Adrenal gland (tissue), 12 donors: ENCODE data around the gene BAHCC1. TPM values are rescaled to one million over a fixed set of nuclear protein-coding genes. Genes with fewer than 3 reads are reported as not detected.

Experiments used
- DNase-seq, 7 donors: peaks; one replicate each; pipeline ENCODE4 v3.0.0-alpha.2; 2019 to 2020
- H3K27ac ChIP-seq, 5 donors: fragments of 200-600 bp; sonication (generic) in 4 of 5; 1 replicate in 3 of 5; 2 replicates in 2 of 5; pipeline versions ENCODE4 v1.5.1 to v1.8.0; 2016 to 2020; ENCODE audit warnings: mild to moderate bottlenecking in 1 of 5
- H3K27me3 ChIP-seq: fragments of 200-600 bp; 2 replicates; pipeline ENCODE4 v1.8.0; 2021
- H3K36me3 ChIP-seq, 2 donors: fragments of 200-600 bp; replicated peaks in 1 of 2; 1 replicate in 1 of 2; 2 replicates in 1 of 2; pipeline versions ENCODE4 v1.5.1 to v1.8.0; 2018 to 2022
- H3K4me1 ChIP-seq, 2 donors: fragments of 200-600 bp; replicated peaks in 1 of 2; 1 replicate in 1 of 2; 2 replicates in 1 of 2; pipeline versions ENCODE4 v1.5.1 to v1.8.0; 2018 to 2021
- H3K4me3 ChIP-seq, 4 donors: fragments of 200-600 bp; sonication (generic) in 3 of 4; one replicate each; pipeline ENCODE4 v1.5.1; 2016 to 2018
- H3K9me3 ChIP-seq, 3 donors: fragments of 200-600 bp; sonication (generic) in 1 of 3; replicated peaks in 1 of 3; 1 replicate in 2 of 3; 2 replicates in 1 of 3; pipeline versions ENCODE4 v1.5.1 to v1.8.0; 2016 to 2021
- POLR2A ChIP-seq, 2 donors: fragments of 450-650 bp; IDR thresholded peaks; one replicate each; pipeline ENCODE4 v1.6.1; 2017; ENCODE audit warnings: antibody characterized with exemption in 2 of 2, mild to moderate bottlenecking in 2 of 2, moderate library complexity in 1 of 2
- WGBS, 4 donors: extraction: QIAGEN DNeasy Blood & Tissue Kit in 2 of 4; methylation state at CpG; one replicate each; pipeline versions ENCODE4 v1.1.5 to v1.1.7; 2013 to 2017; 5-methylcytosine and 5-hydroxymethylcytosine counted together
- intact Hi-C, 2 donors: fragments of 100-400 bp; cut with DNase I; formaldehyde crosslinking; loops; one replicate each; pipeline versions ENCODE4 v1.14.1 to v1.15.0; 2022 to 2023
- polyA plus RNA-seq, 3 donors: library from polyadenylated mRNA; stranded (reverse); fragments of 200-250 nt in 2 of 3; fragments of 350-450 nt in 1 of 3; fragmentation: Illumina TruSeq in 1 of 3; extraction: RNeasy Lipid Tissue Mini Kit (QIAGEN cat#74804) in 1 of 3; gene quantifications; one replicate each; pipeline ENCODE4 v1.2.3, GENCODE V29; 2013 to 2014
- total RNA-seq, 9 donors: library from RNA; depleted of rRNA in 4 of 9; stranded (reverse); fragments of >200 nt in 4 of 9; fragments of 120-200 nt in 1 of 9; fragmentation: NEBNext Ultra II Directional in 1 of 9; extraction: Animal tissue kit (Norgen Biotek cat#: 25700) in 1 of 9; gene quantifications; one replicate each; pipeline versions ENCODE4 v1.1.0 to v1.2.4, GENCODE V29; 2013 to 2023
- TF ChIP-seq, protein P1 (sequence below), 6 experiments: fragments of 450-650 bp in 4 of 6; fragments of 200-600 bp in 2 of 6; sonication (generic) in 1 of 6; IDR thresholded peaks; 1 replicate in 5 of 6; 2 replicates in 1 of 6; pipeline versions ENCODE4 v1.5.1 to v1.8.0; 2016 to 2021; ENCODE audit warnings: antibody characterized with exemption in 6 of 6, mild to moderate bottlenecking in 2 of 6, moderate library complexity in 1 of 6
- donor health status: healthy with polysubstance abuse.
- donor health status: Bipolar disorder and iron deficiency.
- donor health status: DM: yes; HTN: yes; CAD: no.
- donor health status: DM: no; HTN: no; CAD: no.
- donor health status: DM: no; HTN: no; CAD: no.
- donor health status: DM: yes; HTN: yes; CAD: no.

Gene BAHCC1
- total and polyA plus RNA-seq, 12 donors, result 1.7 to 68.0 (median 18.4) TPM

DNA sequence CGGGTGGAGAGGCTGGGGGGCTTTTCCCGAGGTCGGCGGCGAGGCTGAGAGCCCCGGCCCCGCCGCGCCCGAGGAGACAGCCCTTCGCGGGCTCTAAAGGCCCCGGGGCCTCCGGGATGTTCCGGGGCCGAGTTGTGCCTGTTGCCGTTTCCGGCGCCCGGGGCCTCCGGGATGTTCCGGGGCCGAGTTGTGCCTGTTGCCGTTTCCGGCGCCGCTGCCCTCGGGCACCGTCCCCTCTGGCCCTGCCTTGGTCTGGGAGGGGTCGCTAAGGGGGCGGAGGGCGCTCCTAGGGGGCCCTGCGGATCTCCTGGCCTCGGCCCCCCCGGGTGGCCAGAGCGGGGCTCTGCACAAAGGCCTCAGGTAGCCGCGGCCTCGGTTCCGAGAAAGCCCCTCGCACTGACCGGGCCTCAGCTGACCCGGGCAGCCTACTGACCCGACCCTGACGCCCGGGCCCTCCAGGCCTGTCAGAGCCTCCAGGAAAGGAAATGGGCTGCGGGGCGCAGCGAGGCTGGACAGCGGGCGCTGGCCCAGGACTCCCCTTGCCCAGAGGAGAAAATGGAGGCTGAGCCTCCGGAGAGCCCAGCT, 93.1 kb downstream of the BAHCC1 start:
- no peaks in the 10 kb centered on the region for H3K27me3 ChIP-seq
- peak overlapping the region in 3 of 5 donors; percentile 60 to 87 (median 70) for H3K27ac ChIP-seq
- peaks cover 11 to 30% of the 10 kb centered on the region in 2 donors for H3K4me1 ChIP-seq
- DNase-seq, result no peak
- H3K4me3 ChIP-seq, result peak overlapping the region in 3 of 4 donors; percentile 24 to 68 (median 46)
- TF ChIP-seq POLR2A (IDR thresholded peaks at IDR 0.05), result no peak
- TF ChIP-seq, protein P1, sequence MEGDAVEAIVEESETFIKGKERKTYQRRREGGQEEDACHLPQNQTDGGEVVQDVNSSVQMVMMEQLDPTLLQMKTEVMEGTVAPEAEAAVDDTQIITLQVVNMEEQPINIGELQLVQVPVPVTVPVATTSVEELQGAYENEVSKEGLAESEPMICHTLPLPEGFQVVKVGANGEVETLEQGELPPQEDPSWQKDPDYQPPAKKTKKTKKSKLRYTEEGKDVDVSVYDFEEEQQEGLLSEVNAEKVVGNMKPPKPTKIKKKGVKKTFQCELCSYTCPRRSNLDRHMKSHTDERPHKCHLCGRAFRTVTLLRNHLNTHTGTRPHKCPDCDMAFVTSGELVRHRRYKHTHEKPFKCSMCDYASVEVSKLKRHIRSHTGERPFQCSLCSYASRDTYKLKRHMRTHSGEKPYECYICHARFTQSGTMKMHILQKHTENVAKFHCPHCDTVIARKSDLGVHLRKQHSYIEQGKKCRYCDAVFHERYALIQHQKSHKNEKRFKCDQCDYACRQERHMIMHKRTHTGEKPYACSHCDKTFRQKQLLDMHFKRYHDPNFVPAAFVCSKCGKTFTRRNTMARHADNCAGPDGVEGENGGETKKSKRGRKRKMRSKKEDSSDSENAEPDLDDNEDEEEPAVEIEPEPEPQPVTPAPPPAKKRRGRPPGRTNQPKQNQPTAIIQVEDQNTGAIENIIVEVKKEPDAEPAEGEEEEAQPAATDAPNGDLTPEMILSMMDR (IDR thresholded peaks at IDR 0.05), result no peak
- no peaks in the 10 kb centered on the region for H3K9me3 ChIP-seq
- intact Hi-C loops, result loop anchor here (5.0 to 10.0 kb wide), 3 partner anchors 94 to 344 kb away; partner anchors contain the start of gene BAHCC1 (in 1 of the 2)
- no peaks in the 10 kb centered on the region for H3K36me3 ChIP-seq
- WGBS, 4 donors, result 9 to 47% (median 15%) methylated on average over 10 to 52 of the region's 52 CpGs; no CpG with 5 or more reads in 1 of the 4 donors

DNA sequence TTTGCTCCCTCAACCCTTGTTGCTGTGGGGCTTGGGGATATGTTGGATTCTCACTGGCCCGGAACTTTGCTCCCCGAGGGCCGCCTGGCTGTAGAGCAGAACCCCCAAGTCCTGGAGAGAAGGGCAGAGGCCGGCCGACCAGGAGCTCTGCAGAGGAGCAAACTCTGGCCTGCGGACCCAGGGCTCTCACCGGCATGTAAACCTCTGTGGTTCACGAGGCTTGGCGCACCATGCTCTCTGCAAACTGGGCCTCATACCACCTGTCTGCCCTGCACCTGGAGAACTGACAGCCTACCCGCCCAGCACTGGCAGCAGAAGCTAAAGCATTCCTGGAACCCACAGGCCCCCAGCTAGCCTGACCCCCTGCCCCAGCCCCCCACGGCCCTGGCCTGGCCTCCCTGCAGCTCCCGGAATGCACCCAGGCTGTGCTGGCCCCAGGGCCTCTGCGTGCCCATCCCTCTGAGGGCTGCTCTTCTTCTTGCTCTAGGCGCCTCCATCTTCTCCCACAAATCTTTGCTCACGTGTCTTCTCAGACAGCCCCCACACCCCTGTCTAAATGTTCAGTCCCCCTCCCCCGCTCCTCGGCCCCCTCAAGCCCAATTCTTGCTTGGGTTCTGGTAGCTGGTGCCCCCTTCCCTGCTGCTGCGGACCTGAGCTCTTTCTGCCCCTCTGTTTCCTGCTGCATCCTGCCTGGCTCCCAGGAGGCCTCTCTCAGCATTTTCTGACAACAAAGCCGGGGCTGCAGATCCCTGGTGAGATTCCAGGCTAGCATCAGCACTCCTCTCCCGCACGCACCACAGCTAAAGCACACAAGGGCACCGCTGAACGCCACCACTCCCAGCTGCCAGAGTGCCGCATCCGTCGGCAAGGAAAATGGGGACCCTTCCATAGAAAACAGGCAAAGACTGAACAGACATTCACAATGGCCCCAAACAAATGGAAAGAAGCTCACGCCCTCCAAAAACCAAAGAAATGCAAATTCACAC, 94.0 kb downstream of the BAHCC1 start:
- DNase-seq, result no peak
- TF ChIP-seq POLR2A (IDR thresholded peaks at IDR 0.05), result no peak
- TF ChIP-seq, protein P1 (IDR thresholded peaks at IDR 0.05), result no peak
- WGBS, 4 donors, result 80 to 82% (median 81%) methylated on average over 13 to 27 of the region's 27 CpGs
- Histone ChIP-seq H3K36me3 (no peaks in the 10 kb centered on the region), H3K4me1 (peaks cover 11 to 21% of the 10 kb centered on the region in 2 donors), H3K4me3 (no peak overlapping the region), H3K27me3 (no peaks in the 10 kb centered on the region), H3K9me3 (no peaks in the 10 kb centered on the region), H3K27ac (no peak overlapping the region)
- intact Hi-C loops, result loop anchor here (5.0 to 10.0 kb wide), 3 partner anchors 95 to 345 kb away; partner anchors contain the start of gene BAHCC1 (in 1 of the 2)

DNA sequence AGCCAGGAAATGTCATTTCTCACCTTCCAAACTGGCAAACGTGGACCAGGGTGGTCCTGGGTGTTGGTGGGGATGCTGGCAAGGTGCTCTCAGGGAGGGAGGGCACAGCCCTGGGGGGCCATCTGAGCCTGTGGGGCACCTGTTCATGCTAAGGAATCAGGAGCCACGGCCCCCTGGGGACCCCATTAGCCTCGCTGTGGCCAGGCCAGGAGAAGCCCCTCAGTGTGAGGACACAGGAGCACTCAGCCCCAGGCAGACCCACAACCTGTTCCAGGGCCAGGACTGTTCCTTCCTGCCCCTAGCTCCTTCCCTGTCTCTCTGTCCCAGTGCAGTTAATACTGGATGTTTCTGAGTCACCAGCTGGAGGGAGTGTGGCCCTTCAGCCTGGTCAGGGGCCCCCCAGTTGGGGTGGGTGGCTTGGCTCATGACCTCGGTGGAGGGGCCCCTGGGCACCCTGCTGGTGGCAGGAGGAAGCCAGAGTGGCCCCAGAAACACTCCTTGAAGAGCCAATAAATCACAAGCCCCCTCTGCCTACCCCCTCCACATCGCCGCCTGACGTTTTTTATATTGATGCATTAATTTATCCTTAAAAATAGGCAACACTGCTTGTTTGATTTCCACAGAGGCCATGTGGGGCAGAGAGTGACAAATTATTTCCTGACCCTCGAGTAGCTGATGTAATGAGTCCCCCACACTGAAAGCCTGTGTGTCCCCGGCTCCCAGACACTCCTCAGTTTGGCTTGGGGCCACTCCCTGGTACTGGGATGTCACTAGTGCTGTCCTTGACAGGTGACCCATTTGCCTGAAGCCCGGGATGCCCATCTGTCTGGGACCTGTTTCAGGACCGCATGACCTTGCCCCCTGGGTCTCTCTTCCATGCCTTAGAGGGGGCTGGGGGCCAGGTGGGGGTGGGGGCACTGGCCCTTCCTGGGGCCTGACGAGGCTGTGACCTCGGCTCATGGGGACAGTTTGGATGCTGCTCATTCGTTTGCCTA, 95.0 kb downstream of the BAHCC1 start:
- TF ChIP-seq, protein P1 (IDR thresholded peaks at IDR 0.05), result no peak
- no peak for TF ChIP-seq POLR2A (IDR thresholded peaks at IDR 0.05)
- Histone ChIP-seq H3K27ac (no peak overlapping the region), H3K27me3 (no peaks in the 10 kb centered on the region), H3K4me1 (peaks cover 11 to 17% of the 10 kb centered on the region in 2 donors), H3K4me3 (no peak overlapping the region), H3K9me3 (no peaks in the 10 kb centered on the region), H3K36me3 (no peaks in the 10 kb centered on the region)
- intact Hi-C loops, result loop anchor here (5.0 to 10.0 kb wide), 3 partner anchors 95 to 345 kb away; partner anchors contain the start of gene BAHCC1 (in 1 of the 2)
- 43 to 58% (median 49%) methylated on average over 7 to 14 of the region's 14 CpGs for WGBS, 4 donors
- no peak for DNase-seq
